HG02678 (cell line): Measurements from ENCODE around the gene WDR7.

Experiments
- ATAC-seq: cut with Tn5 transposase; IDR thresholded peaks from one replicate; pipeline ENCODE4 v1.9.1; 2021; ENCODE audit warnings: mild to moderate bottlenecking, moderate library complexity; ENCODE audit not compliant: unreplicated experiment

The WDR7 gene

GRCh38 chr18:56873441-56874140 is 222.4 kb downstream of the WDR7 start:
- no peak for ATAC-seq

GRCh38 chr18:56878711-56879110 is 227.6 kb downstream of the WDR7 start:
- ATAC-seq = no peak

GRCh38 chr18:56884511-56884910 is 233.4 kb downstream of the WDR7 start:
- ATAC-seq = no peak

- no peak for ATAC-seq
Observed at GRCh38 chr18:56888978-56889377, 237.8 kb downstream of the WDR7 start.

GRCh38 chr18:56889621-56890020 is 238.5 kb downstream of the WDR7 start:
- no peak for ATAC-seq

- no peak for ATAC-seq
Observed at GRCh38 chr18:56890632-56891031, 239.5 kb downstream of the WDR7 start.

GRCh38 chr18:56891116-56891515 is 240.0 kb downstream of the WDR7 start:
- ATAC-seq = no peak

GRCh38 chr18:56891870-56892269 is 240.7 kb downstream of the WDR7 start:
- no peak for ATAC-seq

- no peak for ATAC-seq
Observed at GRCh38 chr18:56897122-56897521, 246.0 kb downstream of the WDR7 start.

- no peak for ATAC-seq
Observed at GRCh38 chr18:56899660-56900059, 248.5 kb downstream of the WDR7 start.

- no peak for ATAC-seq
Observed at GRCh38 chr18:56900195-56901094, 249.3 kb downstream of the WDR7 start.

- no peak for ATAC-seq
Observed at GRCh38 chr18:56901919-56902318, 250.8 kb downstream of the WDR7 start.

- no peak for ATAC-seq
Observed at GRCh38 chr18:56902653-56903052, 251.5 kb downstream of the WDR7 start.

- no peak for ATAC-seq
Observed at GRCh38 chr18:56903686-56904085, 252.5 kb downstream of the WDR7 start.

- no peak for ATAC-seq
Observed at GRCh38 chr18:56907771-56908170, 256.6 kb downstream of the WDR7 start.

- ATAC-seq = no peak
Observed at GRCh38 chr18:56910237-56910636, 259.1 kb downstream of the WDR7 start.

GRCh38 chr18:56910967-56911366 is 259.8 kb downstream of the WDR7 start:
- ATAC-seq = no peak

GRCh38 chr18:56913941-56914340 is 262.8 kb downstream of the WDR7 start:
- no peak for ATAC-seq

- ATAC-seq = no peak
Observed at GRCh38 chr18:56919190-56919589, 268.0 kb downstream of the WDR7 start.

- peak; percentile 84 for ATAC-seq
Observed at GRCh38 chr18:56921896-56922480, 270.8 kb downstream of the WDR7 start.

GRCh38 chr18:56926734-56927133 is 275.6 kb downstream of the WDR7 start:
- no peak for ATAC-seq

- no peak for ATAC-seq
Observed at GRCh38 chr18:56927786-56928185, 276.6 kb downstream of the WDR7 start.
